HG03442 (cell line): ENCODE results near the gene MPLKIP.
"Not testable (repeated sequence)": the region's sequence is repeated elsewhere in the genome, so short reads cannot be mapped to it uniquely, and the experiment has no call there.

Experiments used
- ATAC-seq: cut with Tn5 transposase; IDR thresholded peaks from one replicate; pipeline ENCODE4 v1.9.1; 2021; ENCODE audit warnings: mild to moderate bottlenecking, moderate library complexity; ENCODE audit not compliant: unreplicated experiment

The MPLKIP gene

GRCh38 chr7:40133561-40134427 is 628 bp downstream of the MPLKIP start:
- ATAC-seq, result peak; percentile 8

- no peak for ATAC-seq
Observed at GRCh38 chr7:40122940-40123254, 11.5 kb downstream of the MPLKIP start.

- ATAC-seq, result not testable (repeated sequence)
Observed at GRCh38 chr7:40122100-40122939, 12.1 kb downstream of the MPLKIP start.

- no peak for ATAC-seq
Observed at GRCh38 chr7:40120020-40120419, 14.4 kb downstream of the MPLKIP start.

GRCh38 chr7:40118201-40118600 is 16.2 kb downstream of the MPLKIP start:
- ATAC-seq, result not testable (repeated sequence)

GRCh38 chr7:40117199-40117598 is 17.2 kb downstream of the MPLKIP start:
- ATAC-seq, result not testable (repeated sequence)

- ATAC-seq, result no peak
Observed at GRCh38 chr7:40115936-40116335, 18.5 kb downstream of the MPLKIP start.

- ATAC-seq, result no peak
Observed at GRCh38 chr7:40105879-40106473, 28.4 kb downstream of the MPLKIP start.

- ATAC-seq, result no peak
Observed at GRCh38 chr7:40102897-40103296, 31.5 kb downstream of the MPLKIP start.

- no peak for ATAC-seq
Observed at GRCh38 chr7:40101201-40101600, 33.2 kb downstream of the MPLKIP start.

GRCh38 chr7:40099837-40100236 is 34.6 kb downstream of the MPLKIP start:
- ATAC-seq, result no peak

GRCh38 chr7:40098810-40099209 is 35.6 kb downstream of the MPLKIP start:
- ATAC-seq, result no peak

- no peak for ATAC-seq
Observed at GRCh38 chr7:40097728-40098127, 36.7 kb downstream of the MPLKIP start.

- ATAC-seq, result no peak
Observed at GRCh38 chr7:40095695-40096327, 38.6 kb downstream of the MPLKIP start.

GRCh38 chr7:40095230-40095629 is 39.2 kb downstream of the MPLKIP start:
- no peak for ATAC-seq

GRCh38 chr7:40093631-40094350 is 40.6 kb downstream of the MPLKIP start:
- no peak for ATAC-seq

GRCh38 chr7:40092182-40092581 is 42.2 kb downstream of the MPLKIP start:
- no peak for ATAC-seq

GRCh38 chr7:40077849-40078248 is 56.6 kb downstream of the MPLKIP start:
- no peak for ATAC-seq
